ENCODE measurements around the gene DHRSX.
A peak's percentile ranks its signal among the peaks of the same experiment; 100 is the strongest.
"Not testable (repeated sequence)": the region's sequence is repeated elsewhere in the genome, so short reads cannot be mapped to it uniquely, and the experiment has no call there.

DHRSX gene

DNA sequence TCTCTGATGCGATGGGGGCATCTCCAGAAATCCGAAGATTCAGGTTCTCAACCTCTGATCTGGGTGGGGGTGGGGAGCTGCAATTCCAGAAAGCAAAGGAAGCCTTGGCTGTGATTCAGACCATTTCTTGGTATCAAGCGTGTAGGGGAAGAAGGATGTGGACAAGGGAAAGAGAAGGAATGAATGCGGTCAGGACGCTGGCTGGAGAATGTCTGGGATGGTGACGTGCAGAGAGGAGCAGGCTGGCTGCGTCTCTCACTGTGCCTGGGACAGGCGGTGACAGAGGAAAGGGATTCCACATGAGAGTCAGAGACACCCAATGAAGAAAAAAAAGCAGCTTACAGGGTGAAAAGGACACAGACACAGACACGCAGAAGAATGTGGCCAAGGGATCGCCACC is 37.3 kb downstream of the DHRSX start:
- in situ Hi-C loops (cut with MboI; ENCODE audit: low pct_unique_long_range_greater_than_20kb, low sequenced_read_pairs); DNase-seq: not testable (repeated sequence)

DNA sequence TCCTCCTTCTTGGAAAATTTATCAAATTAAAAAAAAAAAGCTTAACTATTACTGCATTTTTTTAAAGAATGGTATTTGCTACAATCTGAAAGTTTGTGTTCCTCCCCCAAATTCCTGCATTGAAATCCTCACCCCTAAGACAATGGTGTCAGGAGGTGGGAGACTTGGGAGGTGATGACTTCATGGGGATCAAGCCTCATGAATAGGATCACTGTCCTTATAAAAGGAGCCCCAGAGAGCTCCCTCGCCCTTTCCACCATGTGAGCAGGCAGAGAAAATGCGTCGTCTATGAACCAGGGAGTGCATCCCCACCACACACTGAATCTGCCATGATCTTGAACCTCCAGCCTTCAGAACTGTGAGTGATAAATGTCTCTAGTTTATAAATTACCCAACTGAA is 38.0 kb downstream of the DHRSX start:
- DNase-seq: no peak

DNA sequence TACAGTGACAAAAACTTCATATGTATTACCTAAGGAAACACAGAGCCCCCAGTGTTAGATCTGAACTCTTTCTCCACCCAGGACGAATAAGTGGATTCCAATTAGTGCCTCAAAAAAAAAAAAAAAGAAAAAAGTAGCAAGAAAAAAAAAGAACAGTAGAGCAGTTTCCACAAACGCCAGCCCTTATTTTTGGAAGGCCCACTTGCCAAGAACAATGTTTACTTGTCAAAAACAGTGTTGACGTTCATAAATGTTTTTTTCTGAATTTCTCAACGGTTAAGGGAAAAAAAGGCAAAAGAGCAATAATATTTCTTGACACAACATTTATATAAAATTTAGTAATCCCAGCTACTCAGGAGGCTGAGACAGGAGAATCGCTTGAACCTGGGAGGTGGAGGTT is 38.7 kb downstream of the DHRSX start:
- DNase-seq: no peak
- in situ Hi-C loops (cut with MboI; ENCODE audit: low pct_unique_long_range_greater_than_20kb, low sequenced_read_pairs): no loop called here

More for the DNA sequence above, 38.0 kb downstream of the DHRSX start:
- in situ Hi-C loops (cut with MboI; ENCODE audit: low pct_unique_long_range_greater_than_20kb, low sequenced_read_pairs): no loop called here

DNA sequence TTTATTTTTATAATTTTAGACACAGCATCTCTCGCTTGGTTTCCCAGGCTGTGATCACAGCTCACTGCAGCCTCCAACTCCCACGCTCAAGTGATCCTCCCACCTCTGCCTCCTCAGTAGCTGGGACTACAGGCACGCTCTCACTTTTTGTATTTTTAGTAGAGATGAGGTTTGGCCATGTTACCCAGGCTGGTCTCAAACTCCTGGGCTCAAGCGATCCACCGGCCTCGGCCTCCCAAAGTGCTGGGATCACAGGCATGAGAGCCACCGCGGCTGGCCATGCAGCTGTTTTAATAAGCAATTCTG is 39.1 kb downstream of the DHRSX start:
- in situ Hi-C loops (cut with MboI; ENCODE audit: low pct_unique_long_range_greater_than_20kb, low sequenced_read_pairs): no loop called here
- DNase-seq: no peak

DNA sequence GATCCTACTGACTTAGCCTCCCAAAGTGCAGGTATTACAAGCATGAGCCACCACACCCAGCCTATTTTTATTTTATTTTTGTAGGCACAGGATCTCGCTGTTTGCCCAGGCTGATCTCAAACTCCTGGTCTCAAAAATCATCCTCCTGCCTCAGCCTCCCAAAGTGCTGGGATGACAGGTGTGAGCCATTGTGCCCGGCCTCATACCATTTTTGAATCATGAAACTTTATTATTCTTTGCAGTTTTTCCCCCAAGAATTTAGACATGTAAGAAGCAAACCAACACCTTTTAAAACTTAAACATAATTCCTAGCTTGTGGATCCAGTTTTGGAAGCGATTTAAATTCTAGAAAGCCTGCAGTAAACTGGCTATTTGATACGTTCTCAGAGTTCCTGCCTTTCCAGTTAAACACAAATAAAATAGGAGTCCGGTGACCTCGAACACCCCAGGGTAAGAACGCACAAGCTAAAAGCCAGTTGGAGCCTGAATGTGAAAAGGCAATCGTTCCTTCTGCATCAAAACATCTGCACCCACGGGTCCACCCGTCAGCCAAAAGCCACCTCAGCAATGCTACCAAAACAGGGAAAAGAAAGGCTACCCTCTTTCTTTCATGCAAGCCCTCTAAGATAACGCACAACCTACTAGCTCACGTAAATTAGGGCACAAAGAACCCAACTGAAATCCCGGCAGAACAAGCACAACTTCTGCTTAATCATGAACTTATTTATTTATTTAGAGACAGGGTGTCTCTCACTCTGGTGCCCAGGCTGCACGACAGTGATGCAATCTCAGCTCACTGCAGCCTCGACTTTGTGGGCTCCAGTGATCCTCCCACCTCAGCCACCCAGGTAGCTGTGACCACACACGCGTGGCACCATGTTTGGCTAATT is 39.7 kb downstream of the DHRSX start:
- in situ Hi-C loops (cut with MboI; ENCODE audit: low pct_unique_long_range_greater_than_20kb, low sequenced_read_pairs); DNase-seq: not testable (repeated sequence)

DNA sequence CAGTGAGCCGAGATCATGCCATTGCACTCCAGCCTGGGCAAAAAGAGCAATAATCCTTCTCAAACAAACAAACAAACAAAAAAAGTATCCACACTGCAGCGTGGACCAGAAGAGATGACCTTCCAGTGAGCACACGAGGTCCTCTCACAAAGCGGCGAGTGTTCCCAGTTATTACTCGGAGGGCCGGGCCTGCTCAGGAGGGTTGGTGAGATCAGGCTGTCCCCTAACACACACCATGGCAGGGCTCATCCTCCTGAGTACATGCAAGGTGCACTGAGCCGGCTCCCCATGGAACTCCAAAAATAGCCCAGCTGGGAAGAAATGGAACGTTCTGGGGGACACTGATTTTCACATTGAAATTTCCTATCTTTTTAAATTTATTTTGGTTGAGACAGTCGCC is 40.7 kb downstream of the DHRSX start:
- in situ Hi-C loops (cut with MboI; ENCODE audit: low pct_unique_long_range_greater_than_20kb, low sequenced_read_pairs); DNase-seq: not testable (repeated sequence)

DNA sequence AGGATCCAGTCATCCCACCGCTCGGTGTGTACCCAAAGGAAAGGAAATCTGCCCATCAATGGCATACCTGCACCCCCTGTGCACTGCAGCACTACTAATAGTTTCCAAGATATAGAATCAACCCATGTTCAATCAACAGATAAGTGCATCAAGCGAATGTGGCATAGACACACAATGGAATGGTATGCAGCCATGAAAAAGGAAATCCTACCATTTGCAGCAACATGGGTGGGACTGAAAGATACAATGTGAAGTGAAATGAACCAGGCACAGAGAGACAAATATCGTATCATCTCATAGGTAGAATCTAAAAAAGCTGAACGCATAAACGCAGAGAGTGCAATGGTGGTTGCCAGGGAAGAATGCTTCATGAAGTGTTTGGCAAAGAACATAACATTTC is 42.5 kb downstream of the DHRSX start:
- in situ Hi-C loops (cut with MboI; ENCODE audit: low pct_unique_long_range_greater_than_20kb, low sequenced_read_pairs): no loop called here
- DNase-seq: no peak

DNA sequence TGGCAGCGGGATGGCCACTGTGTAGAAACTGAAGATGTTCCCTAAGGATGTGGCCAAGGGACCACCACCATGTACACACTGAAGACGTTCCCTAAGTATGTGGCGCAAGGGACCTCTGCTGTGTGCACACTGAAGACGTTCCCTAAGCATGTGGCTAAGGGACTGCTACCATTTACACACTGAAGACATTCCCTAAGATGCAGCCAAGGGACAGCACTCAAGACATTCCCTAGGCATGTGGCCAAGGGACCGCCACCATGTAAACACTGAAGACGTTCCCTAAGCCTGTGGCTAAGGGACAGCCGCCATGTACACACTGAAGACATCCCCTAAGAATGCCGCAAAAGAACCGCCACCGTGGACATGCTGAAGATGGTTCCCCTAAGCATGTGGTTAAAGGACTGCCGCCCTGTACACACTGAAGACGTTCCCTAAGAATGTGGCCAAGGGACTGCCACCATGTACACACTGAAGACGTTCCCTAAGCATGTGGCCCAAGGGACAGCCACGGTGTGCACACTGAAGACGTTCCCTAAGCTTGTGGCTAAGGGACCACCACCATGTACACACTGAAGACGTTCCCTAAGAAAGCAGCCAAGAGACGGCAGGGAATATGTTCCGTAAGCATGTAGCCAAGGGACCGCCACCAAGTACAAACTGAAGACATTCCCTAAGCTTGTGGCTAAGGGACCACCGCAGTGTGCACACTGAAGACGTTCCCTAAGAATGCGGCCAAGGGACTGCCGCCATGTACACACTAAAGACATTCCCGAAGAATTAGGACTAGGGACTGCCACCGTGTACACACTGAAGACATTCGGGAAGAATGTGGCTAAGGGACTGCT is 43.3 kb downstream of the DHRSX start:
- DNase-seq: no peak
- in situ Hi-C loops (cut with MboI; ENCODE audit: low pct_unique_long_range_greater_than_20kb, low sequenced_read_pairs): no loop called here

DNA sequence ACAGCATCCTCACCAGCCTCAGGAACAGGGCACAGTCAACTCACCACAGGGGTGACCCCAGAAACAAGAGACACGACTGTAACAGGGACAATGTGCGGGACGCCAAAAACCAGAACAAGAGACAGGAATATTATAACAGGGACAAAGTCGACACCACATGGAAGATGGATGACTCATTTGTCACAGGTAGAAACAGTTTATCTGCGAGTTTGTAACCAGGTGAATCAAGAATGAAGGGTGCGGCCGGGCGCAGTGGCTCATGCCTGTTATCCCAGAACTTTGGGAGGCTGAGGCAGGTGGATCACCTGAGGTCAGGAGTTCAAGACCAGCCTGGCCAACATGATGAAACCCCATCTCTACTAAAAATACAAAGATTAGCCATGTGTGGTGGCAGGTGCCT is 44.7 kb downstream of the DHRSX start:
- DNase-seq; in situ Hi-C loops (cut with MboI; ENCODE audit: low pct_unique_long_range_greater_than_20kb, low sequenced_read_pairs): not testable (repeated sequence)

DNA sequence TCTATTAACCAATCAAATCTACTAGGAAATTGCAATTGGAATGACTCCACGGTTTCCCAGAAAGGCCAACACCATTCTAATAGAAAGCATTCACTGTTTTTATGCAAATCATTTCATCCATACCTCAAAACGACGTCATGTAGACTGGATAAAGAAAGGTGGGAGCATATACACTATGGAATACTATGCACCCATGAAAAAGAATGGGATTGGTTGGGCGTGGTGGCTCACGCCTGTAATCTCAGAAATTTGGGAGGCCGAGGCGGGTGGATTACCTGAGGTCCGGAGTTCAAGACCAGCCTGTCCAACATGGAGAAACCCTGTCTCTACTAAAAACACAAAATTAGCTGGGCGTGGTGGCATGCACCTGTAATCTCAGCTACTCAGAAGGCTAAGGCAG is 46.2 kb downstream of the DHRSX start:
- in situ Hi-C loops (cut with MboI; ENCODE audit: low pct_unique_long_range_greater_than_20kb, low sequenced_read_pairs); DNase-seq: not testable (repeated sequence)

DNA sequence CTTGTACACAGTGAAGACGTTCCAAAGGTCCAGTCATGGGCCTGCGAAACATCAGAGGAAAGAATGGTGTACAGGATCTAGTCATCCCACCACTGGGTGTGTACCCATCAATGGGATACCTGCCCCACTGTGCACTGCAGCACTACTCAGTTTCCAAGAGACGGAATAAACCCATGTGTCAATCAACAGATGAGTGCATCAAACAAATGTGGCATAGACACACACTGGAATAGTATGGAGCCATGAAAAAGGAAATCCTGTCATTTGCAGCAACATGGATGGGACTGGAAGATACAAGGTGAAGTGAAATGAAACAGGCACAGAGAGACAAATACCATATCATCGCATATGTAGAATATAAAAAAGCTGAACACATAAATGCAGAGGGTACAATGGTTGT is 48.0 kb downstream of the DHRSX start:
- no peak for DNase-seq
- in situ Hi-C loops (cut with MboI; ENCODE audit: low pct_unique_long_range_greater_than_20kb, low sequenced_read_pairs): no loop called here

DNA sequence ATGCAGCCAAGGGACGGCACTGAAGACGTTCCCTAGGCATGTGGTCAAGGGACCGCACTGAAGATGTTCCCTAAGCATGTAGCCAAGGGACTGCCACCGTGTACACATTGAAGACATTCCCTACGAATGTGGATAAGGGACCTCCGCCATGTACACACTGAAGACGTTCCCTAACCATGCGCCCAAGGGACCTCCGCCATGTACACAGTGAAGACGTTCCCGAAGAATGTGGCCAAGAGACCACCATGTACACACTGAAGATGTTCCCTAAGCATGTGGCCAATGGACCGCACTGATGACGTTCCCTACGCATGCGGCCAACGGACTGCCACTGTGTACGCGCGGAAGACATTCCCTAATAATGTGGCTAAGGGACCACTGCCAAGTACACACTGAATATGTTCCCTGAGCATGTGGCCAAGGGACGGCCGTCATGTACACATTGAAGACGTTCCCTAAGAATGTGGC is 48.4 kb downstream of the DHRSX start:
- no peak for DNase-seq
- in situ Hi-C loops (cut with MboI; ENCODE audit: low pct_unique_long_range_greater_than_20kb, low sequenced_read_pairs): no loop called here

DNA sequence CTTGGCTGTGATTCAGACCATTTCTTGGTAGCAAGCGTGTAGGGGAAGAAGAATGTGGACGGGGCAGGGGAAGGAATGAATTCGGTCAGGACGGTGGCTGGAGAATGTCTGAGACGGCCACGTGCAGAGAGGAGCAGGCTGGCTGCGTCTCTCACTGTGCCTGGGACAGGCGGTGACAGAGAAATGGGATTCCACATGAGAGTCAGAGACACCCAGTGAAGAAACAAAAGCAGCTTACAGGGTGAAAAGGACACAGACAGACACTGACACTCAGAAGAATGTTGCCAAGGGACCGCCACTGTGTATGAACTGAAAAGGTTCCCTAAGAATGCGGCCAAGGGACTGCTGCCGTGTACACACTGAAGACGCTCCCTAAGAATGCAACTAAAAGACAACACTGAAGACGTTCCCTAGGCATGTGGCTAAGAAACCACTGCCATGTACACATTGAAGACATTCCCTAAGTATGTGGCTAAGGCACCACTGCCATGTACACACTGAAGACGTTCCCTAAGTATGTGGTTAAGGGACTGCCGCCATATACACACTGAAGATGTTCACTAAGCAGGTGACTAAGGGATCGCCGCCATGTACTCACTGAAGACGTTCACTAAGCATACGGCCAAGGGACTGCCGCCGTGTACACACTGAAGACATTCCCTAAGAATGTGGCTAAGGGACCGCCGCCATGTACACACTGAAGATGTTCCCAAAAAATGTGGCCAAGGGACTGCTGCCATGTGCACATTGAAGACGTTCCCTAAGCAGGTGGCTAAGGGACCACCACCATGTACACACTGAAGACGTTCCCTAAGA is 49.1 kb downstream of the DHRSX start:
- in situ Hi-C loops (cut with MboI; ENCODE audit: low pct_unique_long_range_greater_than_20kb, low sequenced_read_pairs): no loop called here
- DNase-seq: no peak

DNA sequence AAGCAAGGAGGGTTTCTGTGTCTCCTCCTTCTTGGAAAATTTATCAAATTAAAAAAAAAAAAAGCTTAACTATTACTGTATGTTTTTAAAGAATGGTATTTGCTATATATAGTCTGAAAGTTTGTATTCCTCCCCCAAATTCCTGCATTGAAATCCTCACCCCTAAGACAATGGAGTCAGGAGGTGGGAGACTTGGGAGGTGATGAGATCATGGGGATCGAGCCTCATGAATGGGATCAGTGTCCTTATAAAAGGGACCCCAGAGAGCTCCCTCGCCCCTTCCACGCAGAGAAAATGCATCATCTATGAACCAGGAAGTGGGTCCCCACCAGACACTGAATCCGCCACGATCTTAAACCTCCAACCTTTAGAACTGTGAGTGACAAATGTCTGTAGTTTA is 50.1 kb downstream of the DHRSX start:
- DNase-seq: no peak
- in situ Hi-C loops (cut with MboI; ENCODE audit: low pct_unique_long_range_greater_than_20kb, low sequenced_read_pairs): no loop called here

DNA sequence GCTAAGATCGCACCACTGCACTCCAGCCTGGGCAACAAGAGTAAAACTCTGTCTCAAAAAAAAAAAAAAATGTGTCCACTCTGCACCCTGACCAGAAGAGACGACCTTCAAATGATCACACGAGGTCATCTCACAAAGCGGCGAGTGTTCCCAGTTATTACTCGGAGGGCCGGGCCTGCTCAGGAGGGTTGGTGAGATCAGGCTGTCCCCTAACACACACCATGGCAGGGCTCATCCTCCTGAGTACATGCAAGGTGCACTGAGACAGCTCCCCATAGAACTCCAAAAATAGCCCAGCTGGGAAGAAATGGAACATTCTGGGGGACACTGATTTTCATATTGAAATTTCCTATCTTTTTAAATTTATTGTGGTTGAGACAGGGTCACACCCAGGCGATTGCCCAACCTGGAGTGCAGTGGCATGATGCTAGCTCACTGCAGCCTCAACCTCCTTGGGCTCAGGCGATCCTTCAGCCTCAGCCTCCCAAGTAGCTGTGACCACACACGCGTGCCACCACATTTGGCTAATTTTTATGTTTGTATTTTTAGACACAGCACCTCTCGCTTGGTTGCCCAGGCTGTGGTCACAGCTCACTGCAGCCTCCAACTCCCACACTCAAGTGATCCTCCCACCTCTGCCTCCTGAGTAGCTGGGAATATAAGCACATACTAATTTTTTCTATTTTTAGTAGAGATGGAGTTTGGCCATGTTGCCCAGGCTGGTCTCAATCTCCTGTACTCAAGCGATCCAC is 51.5 kb downstream of the DHRSX start:
- in situ Hi-C loops (cut with MboI; ENCODE audit: low pct_unique_long_range_greater_than_20kb, low sequenced_read_pairs): no loop called here
- DNase-seq: peak; percentile 81

DNA sequence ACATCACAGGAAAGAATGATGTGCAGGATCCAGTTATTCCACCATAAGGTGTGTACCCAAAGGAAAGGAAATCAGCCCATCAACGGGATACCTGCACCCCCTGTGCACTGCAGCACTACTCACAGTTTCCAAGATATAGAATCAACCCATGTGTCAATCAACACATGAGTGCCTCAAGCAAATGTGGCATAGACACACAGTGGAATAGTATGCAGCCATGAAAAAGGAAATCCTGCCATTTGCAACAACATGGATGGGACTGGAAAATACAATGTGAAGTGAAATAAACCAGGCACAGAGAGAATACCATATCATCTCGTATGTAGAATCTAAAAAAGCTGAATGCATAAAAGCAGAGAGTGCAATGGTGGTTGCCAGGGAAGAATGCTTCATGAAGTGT is 53.3 kb downstream of the DHRSX start:
- no peak for DNase-seq
- in situ Hi-C loops (cut with MboI; ENCODE audit: low pct_unique_long_range_greater_than_20kb, low sequenced_read_pairs): no loop called here

DNA sequence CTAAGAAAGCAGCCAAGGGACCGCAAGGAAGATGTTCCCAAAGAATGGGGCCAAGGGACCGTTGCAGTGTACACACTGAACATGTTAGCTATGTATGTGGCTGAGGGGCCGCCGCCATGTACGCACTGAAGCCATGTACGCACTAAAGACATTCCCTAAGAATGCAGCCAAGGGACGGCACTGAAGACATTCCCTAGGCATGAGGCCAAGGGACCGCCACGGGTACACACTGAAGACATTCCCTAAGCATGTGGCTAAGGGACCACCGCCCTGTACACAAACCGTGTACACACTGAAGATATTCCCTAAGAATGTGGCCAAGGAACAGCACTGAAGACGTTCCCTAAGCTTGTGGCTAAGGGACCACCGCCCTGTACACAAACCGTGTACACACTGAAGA is 54.0 kb downstream of the DHRSX start:
- DNase-seq: no peak
- in situ Hi-C loops (cut with MboI; ENCODE audit: low pct_unique_long_range_greater_than_20kb, low sequenced_read_pairs): no loop called here

DNA sequence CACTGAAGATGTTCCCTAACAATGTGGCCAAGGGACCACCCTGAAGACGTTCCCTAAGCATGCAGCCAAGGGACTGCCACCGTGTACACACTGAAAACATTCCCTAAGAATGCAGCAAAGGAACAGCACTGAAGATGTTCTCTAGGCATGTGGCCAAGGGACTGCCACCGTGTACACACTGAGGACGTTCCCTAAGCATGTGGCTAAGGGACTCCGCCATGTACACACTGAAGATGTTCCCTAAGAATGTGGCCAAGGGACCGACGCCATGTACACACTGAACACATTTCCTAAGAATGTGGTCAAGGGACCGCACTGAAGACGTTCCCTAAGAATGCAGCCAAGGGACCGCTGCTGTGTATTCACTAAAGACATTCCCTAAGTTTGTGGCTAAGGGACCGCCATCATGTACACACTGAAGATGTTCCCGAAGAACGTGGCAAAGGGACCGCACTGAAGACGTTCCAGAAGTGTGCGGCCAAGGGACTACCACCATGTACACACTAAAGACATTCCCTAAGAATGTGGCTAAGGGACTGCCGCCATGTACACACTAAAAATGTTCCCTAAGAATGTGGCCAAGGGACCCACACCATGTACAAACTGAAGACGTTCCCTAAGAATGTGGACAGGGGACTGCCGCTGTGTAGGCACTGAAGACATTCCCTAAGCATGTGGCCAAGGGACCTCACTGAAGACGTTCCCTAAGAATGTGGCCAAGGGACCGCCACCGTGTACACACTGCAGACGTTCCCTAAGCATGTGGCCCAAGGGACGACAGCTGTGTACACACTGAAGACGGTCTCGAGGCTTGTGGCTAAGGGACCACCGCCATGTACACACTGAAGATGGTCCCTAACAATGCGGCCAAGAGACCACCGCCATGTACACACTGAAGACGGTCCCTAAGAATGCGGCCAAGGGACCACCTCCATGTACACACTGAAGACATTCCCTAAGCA is 54.8 kb downstream of the DHRSX start:
- no peak for DNase-seq
- in situ Hi-C loops (cut with MboI; ENCODE audit: low pct_unique_long_range_greater_than_20kb, low sequenced_read_pairs): no loop called here
